HCT116 (cell line): Measurements from ENCODE around the gene KAZN.

Experiments
- EGR1 ChIP-seq: IDR thresholded peaks from 2 replicates; pipeline ENCODE4 v1.6.1; 2012; ENCODE audit warnings: low read depth
- JUND ChIP-seq: IDR thresholded peaks from 2 replicates; pipeline ENCODE4 v1.6.1; 2012
- POLR2A ChIP-seq: IDR thresholded peaks from 2 replicates; pipeline ENCODE4 v1.7.0; 2011; ENCODE audit warnings: borderline replicate concordance; ENCODE audit not compliant: insufficient read depth, insufficient read length; ENCODE audit errors: extremely low read depth
- POLR2AphosphoS5 ChIP-seq: IDR thresholded peaks from 2 replicates; pipeline ENCODE4 v1.6.1; 2011; ENCODE audit warnings: mild to moderate bottlenecking, low read depth, low read length, moderate library complexity
- RAD21 ChIP-seq: IDR thresholded peaks from 2 replicates; pipeline ENCODE4 v1.6.1; 2012; ENCODE audit warnings: low read depth, mild to moderate bottlenecking
- TF ChIP-seq, protein P1 (sequence below), 3 experiments: fragments of 200-600 bp in 1 of 3; sonication (generic) in 1 of 3; IDR thresholded peaks in 2 of 3; conservative IDR thresholded peaks in 1 of 3; 2 replicates each; pipeline ENCODE4 v1.5.1; 2012 to 2017; ENCODE audit warnings: low read depth in 2 of 3, low read length in 2 of 3, antibody characterized with exemption in 1 of 3, borderline replicate concordance in 1 of 3, control low read depth in 1 of 3, mild to moderate bottlenecking in 1 of 3, mixed read lengths in 1 of 3, mixed run types in 1 of 3, moderate library complexity in 1 of 3; ENCODE audit not compliant: insufficient read depth in 1 of 3
- TF ChIP-seq, protein P2 (sequence below): IDR thresholded peaks from 2 replicates; pipeline ENCODE4 v1.6.1; 2011; ENCODE audit warnings: mild to moderate bottlenecking, low read length, moderate library complexity; ENCODE audit not compliant: insufficient replicate concordance; ENCODE audit errors: extremely low read depth
- TF ChIP-seq, protein P3 (sequence below): IDR thresholded peaks from 2 replicates; pipeline ENCODE4 v1.6.1; 2012

DNA sequence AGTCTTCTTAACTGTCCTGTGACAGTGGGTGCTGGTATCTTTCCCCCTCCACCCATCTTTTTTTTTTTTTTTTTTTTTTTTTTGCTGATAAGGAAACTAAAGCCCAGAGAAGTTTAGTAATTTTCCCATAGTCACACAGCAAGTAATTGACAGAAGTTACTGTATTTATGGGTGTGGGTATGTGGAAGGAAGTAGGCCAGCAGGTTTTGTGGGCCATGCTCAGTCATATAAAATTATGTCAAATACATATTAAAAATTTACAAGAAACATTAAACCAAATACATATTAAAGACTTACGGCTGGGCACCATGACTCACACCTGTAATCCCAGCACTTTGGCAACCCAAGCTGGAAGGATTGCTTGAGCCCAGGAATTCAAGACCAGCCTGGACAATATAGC lies 51.5 kb downstream of the KAZN start:
- TF ChIP-seq EGR1, result no peak
- TF ChIP-seq, protein P1, sequence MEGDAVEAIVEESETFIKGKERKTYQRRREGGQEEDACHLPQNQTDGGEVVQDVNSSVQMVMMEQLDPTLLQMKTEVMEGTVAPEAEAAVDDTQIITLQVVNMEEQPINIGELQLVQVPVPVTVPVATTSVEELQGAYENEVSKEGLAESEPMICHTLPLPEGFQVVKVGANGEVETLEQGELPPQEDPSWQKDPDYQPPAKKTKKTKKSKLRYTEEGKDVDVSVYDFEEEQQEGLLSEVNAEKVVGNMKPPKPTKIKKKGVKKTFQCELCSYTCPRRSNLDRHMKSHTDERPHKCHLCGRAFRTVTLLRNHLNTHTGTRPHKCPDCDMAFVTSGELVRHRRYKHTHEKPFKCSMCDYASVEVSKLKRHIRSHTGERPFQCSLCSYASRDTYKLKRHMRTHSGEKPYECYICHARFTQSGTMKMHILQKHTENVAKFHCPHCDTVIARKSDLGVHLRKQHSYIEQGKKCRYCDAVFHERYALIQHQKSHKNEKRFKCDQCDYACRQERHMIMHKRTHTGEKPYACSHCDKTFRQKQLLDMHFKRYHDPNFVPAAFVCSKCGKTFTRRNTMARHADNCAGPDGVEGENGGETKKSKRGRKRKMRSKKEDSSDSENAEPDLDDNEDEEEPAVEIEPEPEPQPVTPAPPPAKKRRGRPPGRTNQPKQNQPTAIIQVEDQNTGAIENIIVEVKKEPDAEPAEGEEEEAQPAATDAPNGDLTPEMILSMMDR (IDR thresholded peaks at IDR 0.05 in 2 of 3, conservative IDR thresholded peaks at IDR 0.05 in 1 of 3; ENCODE audit: borderline replicate concordance in 1 of 3, insufficient read depth in 1 of 3, low read depth in 2 of 3, low read length in 2 of 3), result no peak
- TF ChIP-seq JUND, result no peak
- TF ChIP-seq, protein P2, sequence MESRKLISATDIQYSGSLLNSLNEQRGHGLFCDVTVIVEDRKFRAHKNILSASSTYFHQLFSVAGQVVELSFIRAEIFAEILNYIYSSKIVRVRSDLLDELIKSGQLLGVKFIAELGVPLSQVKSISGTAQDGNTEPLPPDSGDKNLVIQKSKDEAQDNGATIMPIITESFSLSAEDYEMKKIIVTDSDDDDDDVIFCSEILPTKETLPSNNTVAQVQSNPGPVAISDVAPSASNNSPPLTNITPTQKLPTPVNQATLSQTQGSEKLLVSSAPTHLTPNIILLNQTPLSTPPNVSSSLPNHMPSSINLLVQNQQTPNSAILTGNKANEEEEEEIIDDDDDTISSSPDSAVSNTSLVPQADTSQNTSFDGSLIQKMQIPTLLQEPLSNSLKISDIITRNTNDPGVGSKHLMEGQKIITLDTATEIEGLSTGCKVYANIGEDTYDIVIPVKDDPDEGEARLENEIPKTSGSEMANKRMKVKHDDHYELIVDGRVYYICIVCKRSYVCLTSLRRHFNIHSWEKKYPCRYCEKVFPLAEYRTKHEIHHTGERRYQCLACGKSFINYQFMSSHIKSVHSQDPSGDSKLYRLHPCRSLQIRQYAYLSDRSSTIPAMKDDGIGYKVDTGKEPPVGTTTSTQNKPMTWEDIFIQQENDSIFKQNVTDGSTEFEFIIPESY, result no peak
- TF ChIP-seq, protein P3, sequence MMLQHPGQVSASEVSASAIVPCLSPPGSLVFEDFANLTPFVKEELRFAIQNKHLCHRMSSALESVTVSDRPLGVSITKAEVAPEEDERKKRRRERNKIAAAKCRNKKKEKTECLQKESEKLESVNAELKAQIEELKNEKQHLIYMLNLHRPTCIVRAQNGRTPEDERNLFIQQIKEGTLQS, result no peak
- no peak for TF ChIP-seq POLR2AphosphoS5
- no peak for TF ChIP-seq POLR2A
- no peak for TF ChIP-seq RAD21
